ENCODE data around the gene ARRDC4.
A peak's percentile ranks its signal among the peaks of the same experiment; 100 is the strongest.

The ARRDC4 gene, protein sequence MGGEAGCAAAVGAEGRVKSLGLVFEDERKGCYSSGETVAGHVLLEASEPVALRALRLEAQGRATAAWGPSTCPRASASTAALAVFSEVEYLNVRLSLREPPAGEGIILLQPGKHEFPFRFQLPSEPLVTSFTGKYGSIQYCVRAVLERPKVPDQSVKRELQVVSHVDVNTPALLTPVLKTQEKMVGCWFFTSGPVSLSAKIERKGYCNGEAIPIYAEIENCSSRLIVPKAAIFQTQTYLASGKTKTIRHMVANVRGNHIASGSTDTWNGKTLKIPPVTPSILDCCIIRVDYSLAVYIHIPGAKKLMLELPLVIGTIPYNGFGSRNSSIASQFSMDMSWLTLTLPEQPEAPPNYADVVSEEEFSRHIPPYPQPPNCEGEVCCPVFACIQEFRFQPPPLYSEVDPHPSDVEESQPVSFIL

GRCh38 chr15:97960364-97961066 lies at the start of gene ARRDC4:
Gene ARRDC4, plus strand, starts transcription at chr15:97960703. Its CDS starts 159 bp downstream, at chr15:97960862.
- DNase-seq (ENCODE audit: insufficient read length, low spot score) (peak; percentile 2), FAIRE-seq (no peak)

- FAIRE-seq (no peak), DNase-seq (ENCODE audit: insufficient read length, low spot score) (no peak)
These were observed 45.8 kb upstream of the ARRDC4 start for GRCh38 chr15:97914711-97915110.

DNA sequence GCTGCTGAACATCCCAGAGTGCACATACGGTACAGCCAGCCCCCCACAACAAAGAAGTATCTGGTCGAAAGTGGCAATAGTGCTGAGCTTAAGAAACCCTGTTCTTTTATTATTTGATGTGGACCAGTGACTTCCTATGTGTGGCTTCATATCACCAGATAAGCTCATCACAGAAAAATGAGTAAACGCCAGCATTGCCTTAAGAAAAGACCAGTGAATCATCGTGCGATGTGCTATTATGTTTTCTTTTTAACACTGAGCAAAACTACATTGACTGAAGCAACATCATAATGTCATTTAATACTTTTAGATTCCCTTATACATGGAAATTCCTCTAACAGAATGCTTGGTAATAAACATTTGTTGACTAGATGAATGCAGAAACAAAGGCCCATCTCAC lies 45.2 kb upstream of the ARRDC4 start:
- DNase-seq (ENCODE audit: insufficient read length, low spot score) = no peak
- no peak for FAIRE-seq

- DNase-seq (ENCODE audit: insufficient read length, low spot score) = no peak
- FAIRE-seq = no peak
These were observed 39.1 kb upstream of the ARRDC4 start for GRCh38 chr15:97921296-97921865.

DNA sequence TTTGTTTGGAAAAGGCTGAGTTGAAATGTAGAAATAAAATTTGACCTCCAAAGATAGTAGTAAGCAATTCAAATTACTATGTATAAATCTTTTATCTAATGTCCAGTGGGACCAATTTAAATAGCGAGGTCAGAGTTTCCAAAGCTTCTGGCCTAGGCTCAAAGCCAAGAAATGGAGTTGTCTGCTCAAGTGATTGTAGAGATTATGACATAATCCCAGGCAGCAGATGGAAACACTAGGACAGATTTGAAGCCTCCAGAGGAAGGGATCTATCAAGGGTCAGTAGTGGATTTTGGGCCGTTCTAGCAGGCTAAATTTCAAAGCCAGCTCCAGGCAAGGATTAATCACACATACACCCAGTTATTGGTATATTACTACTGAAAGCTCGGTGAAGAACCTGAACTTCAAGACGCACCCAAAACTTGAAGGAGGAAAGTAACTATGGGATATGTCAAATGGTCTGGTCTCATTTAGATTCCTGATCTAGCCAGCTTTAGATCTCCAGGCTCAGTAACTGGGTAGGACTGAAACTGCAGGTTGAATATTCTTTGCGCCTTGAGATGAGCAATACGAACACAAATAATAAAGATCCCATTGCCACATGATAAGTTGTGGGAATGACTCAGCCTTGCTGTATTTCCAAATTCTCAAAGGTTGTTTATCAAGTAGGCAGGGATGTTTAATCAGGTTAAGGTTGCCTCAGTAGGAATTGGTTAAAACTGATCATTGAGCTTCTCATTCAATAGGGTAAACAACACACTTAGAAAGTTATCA lies 30.9 kb upstream of the ARRDC4 start:
- DNase-seq (ENCODE audit: insufficient read length, low spot score) (no peak), FAIRE-seq (no peak)

DNA sequence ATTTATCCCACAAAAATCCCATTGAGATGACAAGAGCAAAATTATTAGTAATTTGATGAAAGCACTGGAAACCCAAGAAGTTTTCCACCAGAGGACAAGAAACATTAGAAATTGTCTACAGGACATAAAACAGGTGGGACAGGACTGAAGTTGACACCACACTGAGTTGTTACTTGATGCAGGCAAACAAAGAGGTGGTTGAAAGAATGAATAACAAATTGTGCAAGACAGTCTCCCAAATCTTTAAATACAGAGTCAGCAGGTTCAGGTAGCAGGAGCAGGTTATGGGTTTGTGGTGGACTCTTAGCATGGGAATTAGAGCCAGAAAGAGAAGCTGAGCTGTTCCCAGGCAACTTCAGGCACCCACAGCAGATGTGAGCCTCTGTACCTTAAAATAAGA lies 30.3 kb upstream of the ARRDC4 start:
- DNase-seq (ENCODE audit: insufficient read length, low spot score) (no peak), FAIRE-seq (no peak)

- FAIRE-seq (no peak), DNase-seq (ENCODE audit: insufficient read length, low spot score) (no peak)
These were observed 29.2 kb upstream of the ARRDC4 start for GRCh38 chr15:97931314-97931713.

GRCh38 chr15:97933589-97933988 lies 26.9 kb upstream of the ARRDC4 start:
- no peak for DNase-seq (ENCODE audit: insufficient read length, low spot score)
- FAIRE-seq = no peak

DNA sequence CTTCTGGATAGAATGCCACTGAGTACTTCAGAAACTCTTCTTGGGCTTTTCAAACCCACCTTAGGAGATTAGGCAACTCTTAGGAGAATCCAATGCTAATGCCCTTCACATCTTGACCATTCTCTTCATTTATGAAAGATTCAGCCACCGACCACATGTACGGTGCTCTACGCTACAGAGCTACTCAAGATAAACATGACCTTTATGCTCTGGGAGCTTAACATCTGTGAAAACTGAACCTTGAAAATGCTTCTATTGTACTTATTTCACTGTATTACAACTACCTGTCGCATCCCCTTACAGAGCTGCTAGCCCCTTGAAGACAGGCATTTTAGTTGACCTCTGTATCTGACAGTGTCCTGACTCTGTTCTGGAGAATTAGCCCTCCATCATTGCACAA lies 19.5 kb upstream of the ARRDC4 start:
- DNase-seq (ENCODE audit: insufficient read length, low spot score) (no peak), FAIRE-seq (no peak)

- no peak for DNase-seq (ENCODE audit: insufficient read length, low spot score)
- FAIRE-seq = no peak
These were observed 18.9 kb upstream of the ARRDC4 start for GRCh38 chr15:97941572-97941971.

GRCh38 chr15:97944724-97945123 lies 15.8 kb upstream of the ARRDC4 start:
- DNase-seq (ENCODE audit: insufficient read length, low spot score) = no peak
- FAIRE-seq = no peak

- FAIRE-seq (no peak), DNase-seq (ENCODE audit: insufficient read length, low spot score) (no peak)
These were observed 12.8 kb upstream of the ARRDC4 start for GRCh38 chr15:97947465-97948260.

DNA sequence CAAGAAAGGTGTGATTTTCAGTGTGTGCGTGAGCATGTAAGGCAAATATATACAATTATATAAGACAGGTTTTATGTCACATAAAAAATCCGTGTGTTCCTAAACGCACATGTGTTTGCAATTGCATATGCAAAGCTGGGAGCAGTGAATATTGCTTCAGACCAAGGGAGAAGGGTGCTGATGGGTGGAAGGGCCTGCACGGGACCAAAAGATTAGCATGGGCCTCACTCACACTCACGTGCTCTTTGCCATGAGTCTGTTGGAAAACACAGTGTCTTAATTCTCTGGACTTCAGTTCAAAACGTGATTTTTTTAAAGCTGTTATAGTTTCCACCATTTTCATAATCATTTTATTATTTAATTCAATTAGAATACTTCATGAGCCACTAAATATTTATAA lies 7.2 kb upstream of the ARRDC4 start:
- DNase-seq (ENCODE audit: insufficient read length, low spot score) = no peak
- FAIRE-seq = no peak

- no peak for DNase-seq (ENCODE audit: insufficient read length, low spot score)
- no peak for FAIRE-seq
These were observed 6.8 kb upstream of the ARRDC4 start for GRCh38 chr15:97953748-97954147.

GRCh38 chr15:97955035-97955434 lies 5.5 kb upstream of the ARRDC4 start:
- FAIRE-seq (no peak), DNase-seq (ENCODE audit: insufficient read length, low spot score) (no peak)

GRCh38 chr15:97955529-97955928 lies 5.0 kb upstream of the ARRDC4 start:
- FAIRE-seq = no peak
- no peak for DNase-seq (ENCODE audit: insufficient read length, low spot score)

- DNase-seq (ENCODE audit: insufficient read length, low spot score) (no peak), FAIRE-seq (no peak)
These were observed 659 bp upstream of the ARRDC4 start for GRCh38 chr15:97959724-97960363.

GRCh38 chr15:97961067-97961954 lies 808 bp downstream of the ARRDC4 start:
- FAIRE-seq (no peak), DNase-seq (ENCODE audit: insufficient read length, low spot score) (no peak)

DNA sequence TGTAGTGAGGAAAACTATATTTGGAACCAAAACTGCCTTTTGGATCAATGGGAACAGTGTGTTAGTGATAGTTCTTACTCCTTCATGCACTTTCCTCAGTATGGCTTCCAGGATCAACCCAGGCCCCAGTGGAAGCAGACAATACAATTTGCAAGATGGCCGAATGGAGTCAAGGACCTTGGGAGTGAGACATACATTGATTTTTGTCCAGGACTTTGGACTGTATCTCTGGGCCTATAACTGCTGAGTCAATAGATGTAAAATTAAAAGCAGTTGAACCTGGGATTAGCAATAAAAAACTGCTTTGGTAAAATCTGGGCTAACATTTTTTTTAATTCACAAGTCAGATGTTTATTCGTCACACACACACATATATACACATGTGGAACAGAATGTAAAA lies 1.8 kb downstream of the ARRDC4 start:
- no peak for DNase-seq (ENCODE audit: insufficient read length, low spot score)
- FAIRE-seq = no peak

Measured in GM19239 (cell line).